ENCODE data around the gene BHLHE40. TPM values are rescaled to one million over a fixed set of nuclear protein-coding genes. Genes with fewer than 3 reads are reported as not detected.

The BHLHE40 gene
- total RNA-seq, 2 donors from 2014 or later: 31.1 to 85.6 TPM

DNA sequence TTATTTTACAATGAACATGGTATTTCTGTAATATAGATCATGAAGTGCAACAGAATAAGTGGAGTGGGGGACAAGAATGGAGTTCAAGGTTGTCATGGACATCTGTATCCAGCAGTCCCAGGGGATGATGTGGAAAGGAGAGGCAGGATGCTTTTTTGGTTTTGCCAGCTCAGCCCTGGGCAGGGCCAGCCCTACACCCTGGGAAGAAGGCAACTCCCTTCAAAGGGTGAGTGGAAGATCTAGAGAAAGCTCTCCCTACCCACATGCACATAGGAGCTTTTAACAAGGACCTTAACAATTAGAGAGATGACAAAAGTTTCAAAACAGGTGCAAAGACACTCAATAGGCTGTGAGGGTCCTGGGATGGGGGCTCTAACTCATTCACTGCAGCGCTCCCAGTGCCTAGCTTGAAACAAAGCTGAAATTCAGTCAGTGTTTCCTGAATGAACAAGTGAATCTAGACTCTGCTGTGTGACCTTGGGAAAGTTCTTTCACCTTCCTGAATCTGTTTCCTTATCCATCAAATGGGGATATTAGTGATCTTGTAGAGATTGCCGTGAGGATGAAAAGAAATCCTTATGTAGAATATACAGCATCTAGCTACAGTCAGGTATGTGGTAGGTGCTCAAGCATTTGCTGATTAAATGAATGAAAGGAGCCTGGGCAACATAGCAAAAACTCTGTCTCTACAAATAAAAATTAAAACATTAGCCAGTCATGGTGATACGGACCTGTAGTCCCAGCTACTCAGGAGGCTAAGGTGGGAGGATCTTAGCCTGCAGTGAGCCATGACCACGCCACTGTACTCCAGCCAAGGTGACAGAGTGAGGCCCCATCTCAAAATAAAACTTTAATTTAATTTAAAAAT is 14.3 kb downstream of the BHLHE40 start:
- intact Hi-C loops (cut with DNase I): no loop called here
- ATAC-seq: no peak

GRCh38 chr3:4994144-4994730 is 15.0 kb downstream of the BHLHE40 start:
- DNase-seq (no peak), ATAC-seq (peak in 1 of 2 donors; percentile 39)
- intact Hi-C loops (cut with DNase I): no loop called here

More for the DNA sequence above, 14.3 kb downstream of the BHLHE40 start:
- no peak for DNase-seq

DNA sequence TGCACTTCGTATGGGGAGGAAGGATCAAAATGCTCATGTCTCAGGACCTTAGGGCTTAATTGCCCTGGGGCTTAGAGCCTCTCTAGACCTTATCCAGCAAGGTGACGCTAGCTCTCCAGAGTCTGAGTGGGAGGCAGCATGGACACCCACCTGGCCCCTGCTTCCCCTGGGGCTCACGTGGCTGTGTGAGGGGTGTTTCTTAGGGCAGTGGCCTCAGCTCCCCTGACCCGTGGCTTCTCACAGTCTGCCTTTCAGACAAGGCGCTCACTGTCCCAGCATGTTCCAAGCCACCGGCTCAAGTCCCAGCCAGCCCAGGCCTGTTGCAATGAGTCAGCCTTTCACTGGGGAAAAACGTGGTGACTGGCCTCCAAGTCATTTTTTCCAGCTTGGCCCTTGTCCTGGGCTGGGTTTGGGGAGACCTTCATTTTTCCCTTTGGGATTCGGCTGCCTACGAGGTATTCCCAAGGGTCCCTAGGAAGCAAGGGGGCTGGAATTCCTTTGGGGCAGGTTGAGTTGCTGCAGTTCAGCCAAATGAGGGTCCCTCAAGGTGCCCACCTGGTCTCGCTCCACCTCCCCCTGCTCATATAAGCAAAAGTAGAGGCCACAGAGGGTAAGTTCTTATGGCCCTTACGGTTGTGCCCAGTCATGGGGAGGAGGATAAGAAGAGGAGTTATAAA is 15.7 kb downstream of the BHLHE40 start:
- DNase-seq (peak; percentile 85), ATAC-seq (peak; percentile 94 to 95)
- intact Hi-C loops (cut with DNase I): no loop called here

- intact Hi-C loops (cut with DNase I): no loop called here
- ATAC-seq (peak in 1 of 2 donors; percentile 16), DNase-seq (no peak)
These were observed 16.3 kb downstream of the BHLHE40 start for GRCh38 chr3:4995500-4996053.

- ATAC-seq: peak in 1 of 2 donors; percentile 9
- no peak for DNase-seq
- intact Hi-C loops (cut with DNase I): no loop called here
These were observed 17.1 kb downstream of the BHLHE40 start for GRCh38 chr3:4996223-4996765.

DNA sequence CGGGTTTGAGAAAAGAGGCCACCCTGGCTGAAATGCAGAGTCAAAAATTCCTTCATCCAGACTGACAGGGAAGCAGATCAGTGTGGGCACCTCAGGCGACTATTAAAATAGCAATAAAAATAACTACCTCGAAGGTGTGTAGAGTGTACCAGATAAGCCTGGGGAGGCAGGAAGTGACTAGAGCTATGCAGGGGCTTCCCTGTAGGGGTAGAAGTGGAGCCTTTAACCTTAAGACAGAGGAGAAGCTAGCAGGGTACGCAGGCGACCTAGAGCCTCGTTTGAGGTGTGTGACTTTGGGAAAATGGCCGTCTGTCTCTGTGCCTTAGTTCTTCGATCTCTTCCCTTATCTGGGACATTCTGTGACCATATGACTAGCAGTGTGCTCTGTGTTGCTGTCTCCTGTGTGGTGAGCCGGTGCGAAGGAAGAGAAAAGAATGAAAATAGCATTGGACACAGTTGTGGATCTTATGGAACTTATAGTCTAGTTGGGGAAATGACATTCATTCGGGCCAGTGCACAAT is 17.6 kb downstream of the BHLHE40 start:
- DNase-seq (no peak), ATAC-seq (no peak)
- intact Hi-C loops (cut with DNase I): no loop called here

- intact Hi-C loops (cut with DNase I): no loop called here
- DNase-seq: no peak
- no peak for ATAC-seq
These were observed 18.7 kb downstream of the BHLHE40 start for GRCh38 chr3:4997946-4998345.

DNA sequence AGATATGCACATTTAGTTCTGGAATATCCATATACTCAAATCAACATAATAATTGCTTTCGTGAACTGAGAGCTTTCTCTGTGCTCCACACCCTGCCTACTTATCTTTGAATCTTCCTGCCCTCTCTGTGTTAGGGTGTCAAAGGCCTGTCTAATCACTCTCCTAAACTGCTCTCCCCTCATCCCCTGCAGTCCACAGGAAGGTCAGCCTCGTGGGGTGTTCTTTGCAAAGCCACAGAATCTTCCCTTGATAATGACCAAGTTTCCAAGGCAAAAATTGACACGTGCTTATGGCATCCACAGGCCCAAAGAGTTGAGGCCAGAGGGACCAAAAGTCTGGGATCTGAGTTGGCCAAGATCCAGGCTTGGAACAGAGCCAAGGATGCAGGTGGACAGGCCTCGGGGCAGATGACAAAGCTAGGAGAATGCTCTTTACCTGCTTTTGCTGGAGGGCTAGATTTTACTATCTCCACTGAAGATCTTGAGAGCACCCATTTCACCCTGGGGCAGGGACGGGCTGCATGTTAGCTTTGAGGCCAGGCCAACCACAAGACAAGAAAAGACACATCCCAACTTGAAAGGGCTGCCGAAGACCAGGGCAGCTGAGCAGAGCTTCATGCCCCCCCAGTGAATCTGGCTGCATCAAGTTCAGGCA is 20.4 kb downstream of the BHLHE40 start:
- ATAC-seq: no peak
- intact Hi-C loops (cut with DNase I): no loop called here
- no peak for DNase-seq

GRCh38 chr3:5001135-5001534 is 21.9 kb downstream of the BHLHE40 start:
- ATAC-seq: no peak
- DNase-seq: no peak
- intact Hi-C loops (cut with DNase I): no loop called here

DNA sequence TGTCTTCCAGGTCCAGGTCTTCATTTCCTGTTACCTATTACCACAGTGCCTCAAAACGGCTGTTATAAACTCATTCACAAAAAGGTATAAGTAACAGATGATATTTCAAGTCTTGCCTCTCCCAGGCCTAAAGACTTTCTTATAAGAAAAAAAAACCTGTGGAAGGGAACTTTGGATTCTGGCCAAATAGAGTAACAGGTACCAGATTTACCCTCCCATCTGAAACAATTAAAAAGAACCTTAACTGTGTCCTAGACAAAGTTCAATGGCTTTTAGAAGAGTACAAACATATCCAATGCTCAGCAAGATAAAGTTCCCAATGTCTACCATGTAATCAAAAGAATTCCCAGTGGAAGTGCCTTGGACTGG is 22.6 kb downstream of the BHLHE40 start:
- intact Hi-C loops (cut with DNase I): no loop called here
- DNase-seq (no peak), ATAC-seq (no peak)

DNA sequence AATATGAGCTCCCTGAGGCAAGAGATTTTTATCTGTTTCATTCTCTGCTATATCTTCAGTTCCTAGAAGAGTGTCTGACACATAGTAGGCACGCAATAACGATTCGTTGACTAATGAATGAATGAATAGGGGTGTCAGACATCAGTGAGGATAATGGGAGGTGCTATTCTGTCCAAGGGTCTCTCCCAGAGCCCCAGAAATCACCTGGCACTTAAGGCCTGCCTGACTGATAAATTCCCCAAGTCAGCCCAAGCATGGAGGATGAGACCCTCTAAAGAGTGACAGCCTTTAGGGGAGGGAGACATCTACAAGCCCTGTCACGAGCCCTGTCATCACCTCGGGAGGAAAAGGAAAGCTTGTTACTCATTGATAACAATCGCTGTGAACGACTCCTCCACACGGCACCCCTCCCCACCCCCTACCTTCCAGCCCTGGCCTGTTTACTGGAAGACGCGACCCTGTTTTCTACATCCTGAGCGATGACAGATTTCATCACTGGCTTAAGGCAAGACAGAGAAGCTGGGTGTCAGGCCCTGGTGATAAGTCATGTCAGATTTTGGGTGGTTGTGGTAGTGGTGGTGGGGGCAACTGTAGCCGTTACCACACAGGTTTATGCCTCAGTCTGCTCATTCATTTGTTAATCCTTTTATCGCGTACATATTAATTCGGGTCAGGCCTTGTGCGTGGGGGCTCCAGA is 23.1 kb downstream of the BHLHE40 start:
- intact Hi-C loops (cut with DNase I): no loop called here
- ATAC-seq (no peak), DNase-seq (peak; percentile 16)

GRCh38 chr3:5002871-5003247 is 23.6 kb downstream of the BHLHE40 start:
- no peak for ATAC-seq
- intact Hi-C loops (cut with DNase I): no loop called here
- DNase-seq: peak; percentile 1

DNA sequence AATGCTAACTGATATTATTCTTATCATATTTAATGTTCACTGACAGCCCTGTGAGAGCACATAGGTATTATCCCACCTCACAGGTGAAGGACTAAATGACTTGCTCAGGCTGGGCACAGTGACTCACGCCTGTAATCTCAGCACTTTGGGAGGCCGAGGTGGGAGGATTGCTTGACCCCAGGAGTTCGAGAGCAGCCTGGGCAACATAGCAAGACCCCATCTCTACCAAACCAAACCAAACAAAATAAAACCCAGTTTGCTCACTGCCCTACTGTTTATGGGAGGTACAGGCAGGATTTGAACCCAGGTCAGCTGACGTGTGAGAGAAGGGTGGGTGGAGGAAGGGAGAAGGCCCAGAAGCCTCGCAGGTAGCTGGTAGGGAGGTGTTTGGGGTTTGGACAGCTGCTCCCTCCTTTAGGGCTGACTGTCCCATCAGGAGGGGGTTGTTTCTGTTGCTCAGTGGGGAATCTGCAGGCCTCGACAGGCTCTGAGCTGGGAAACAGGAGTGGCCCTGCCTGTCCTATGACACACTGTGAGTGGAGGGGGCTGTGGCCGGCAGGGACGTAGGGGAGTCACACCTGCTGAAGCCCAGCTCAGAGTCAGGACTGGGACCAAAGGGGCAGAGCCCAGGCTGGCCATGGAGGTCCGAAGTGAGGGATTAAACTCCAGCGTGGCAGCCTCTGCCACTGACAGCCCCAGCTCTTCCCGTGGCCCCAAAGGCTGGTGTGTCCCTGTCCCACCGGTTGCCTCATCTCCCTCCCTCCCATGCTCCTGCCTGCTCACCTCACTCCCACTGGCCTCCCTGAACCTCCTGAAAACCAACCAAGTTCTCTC is 25.3 kb downstream of the BHLHE40 start:
- ATAC-seq: no peak
- no peak for DNase-seq

DNA sequence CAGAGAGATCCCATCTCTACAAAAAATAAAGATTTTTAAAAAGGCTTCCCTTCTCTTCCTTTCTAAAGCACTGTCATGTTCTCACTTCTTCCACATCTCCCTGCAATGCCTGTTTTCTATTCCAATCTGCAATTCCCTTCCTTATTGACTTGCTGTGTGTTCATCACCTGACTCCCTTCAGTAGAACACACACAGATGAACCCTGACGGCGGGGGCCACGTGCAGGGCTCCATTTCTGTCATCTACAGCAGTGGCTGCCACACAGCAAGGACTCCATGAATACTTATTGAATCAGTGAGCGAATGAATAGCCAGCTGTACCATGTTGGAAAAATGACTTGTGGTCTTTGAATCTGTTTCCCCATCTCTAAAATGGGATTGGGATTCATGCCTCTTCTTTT is 26.1 kb downstream of the BHLHE40 start:
- intact Hi-C loops (cut with DNase I): no loop called here
- DNase-seq (no peak), ATAC-seq (no peak)

More for the DNA sequence above, 25.3 kb downstream of the BHLHE40 start:
- intact Hi-C loops (cut with DNase I): no loop called here

DNA sequence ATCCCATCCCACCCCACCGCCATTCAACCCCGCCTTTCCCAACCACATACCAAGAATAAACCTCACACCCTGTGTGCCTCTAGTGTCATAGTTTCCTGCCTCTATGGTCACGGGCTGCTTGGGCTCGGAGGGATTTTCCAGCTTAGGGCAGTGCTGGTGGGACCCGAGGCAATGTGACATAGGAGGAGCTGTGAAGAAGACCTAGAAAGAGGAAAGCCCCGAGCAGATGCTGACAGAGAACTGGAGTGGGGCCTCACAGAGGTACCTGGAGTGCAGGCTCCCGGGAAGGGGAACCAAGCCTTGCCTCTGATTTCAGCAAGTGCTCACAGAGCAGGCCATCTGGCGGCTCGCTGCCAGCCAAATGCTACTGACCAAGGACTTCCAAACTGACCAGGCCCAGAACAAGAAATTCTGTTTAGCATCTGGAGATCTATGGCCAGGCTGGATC is 27.5 kb downstream of the BHLHE40 start:
- DNase-seq: peak; percentile 48
- intact Hi-C loops (cut with DNase I): no loop called here
- ATAC-seq: peak in 1 of 2 donors; percentile 48

- DNase-seq (no peak), ATAC-seq (no peak)
- intact Hi-C loops (cut with DNase I): no loop called here
These were observed 28.6 kb downstream of the BHLHE40 start for GRCh38 chr3:5007873-5008272.

- DNase-seq (no peak), ATAC-seq (peak; percentile 34 to 38)
- intact Hi-C loops (cut with DNase I): no loop called here
These were observed 30.4 kb downstream of the BHLHE40 start for GRCh38 chr3:5009506-5010109.
